HG03060 (cell line): ENCODE data around the gene ALPI.

Experiments
- ATAC-seq: cut with Tn5 transposase; IDR thresholded peaks from one replicate; pipeline ENCODE4 v1.9.1; 2021; ENCODE audit warnings: low read depth, moderate number of reproducible peaks; ENCODE audit not compliant: unreplicated experiment

ALPI gene

GRCh38 chr2:232458661-232459418 lies 2.9 kb downstream of the ALPI start:
- no peak for ATAC-seq

- no peak for ATAC-seq
These were observed 3.6 kb downstream of the ALPI start for GRCh38 chr2:232459419-232460035.

- no peak for ATAC-seq
These were observed 4.2 kb downstream of the ALPI start for GRCh38 chr2:232460171-232460570.

- ATAC-seq, result no peak
These were observed 8.0 kb downstream of the ALPI start for GRCh38 chr2:232463701-232464543.

GRCh38 chr2:232464544-232464885 lies 8.6 kb downstream of the ALPI start:
- no peak for ATAC-seq

- ATAC-seq, result no peak
These were observed 9.1 kb downstream of the ALPI start for GRCh38 chr2:232465061-232465460.

GRCh38 chr2:232466221-232466620 lies 10.3 kb downstream of the ALPI start:
- no peak for ATAC-seq

GRCh38 chr2:232473467-232473890 lies 17.5 kb downstream of the ALPI start:
- ATAC-seq, result no peak

GRCh38 chr2:232476045-232476444 lies 20.1 kb downstream of the ALPI start:
- ATAC-seq, result no peak

GRCh38 chr2:232476791-232477190 lies 20.8 kb downstream of the ALPI start:
- no peak for ATAC-seq

GRCh38 chr2:232477751-232478510 lies 22.0 kb downstream of the ALPI start:
- ATAC-seq, result no peak

GRCh38 chr2:232478571-232479340 lies 22.8 kb downstream of the ALPI start:
- no peak for ATAC-seq

- ATAC-seq, result no peak
These were observed 23.6 kb downstream of the ALPI start for GRCh38 chr2:232479341-232480200.

- ATAC-seq, result no peak
These were observed 24.5 kb downstream of the ALPI start for GRCh38 chr2:232480201-232481190.

- ATAC-seq, result no peak
These were observed 25.6 kb downstream of the ALPI start for GRCh38 chr2:232481322-232482140.

- no peak for ATAC-seq
These were observed 26.6 kb downstream of the ALPI start for GRCh38 chr2:232482301-232483238.
